AML-193 (cell line): ENCODE results near the gene GUCA2A.

ENCODE experiments used
- DNase-seq, 2 experiments: peaks; one replicate each; lab custom pipeline; 2025; lab: John Stamatoyannopoulos, UW

The GUCA2A gene

GRCh38 chr1:42130061-42130660 lies 34.4 kb downstream of the GUCA2A start:
- DNase-seq = no peak

GRCh38 chr1:42128964-42129363 lies 35.6 kb downstream of the GUCA2A start:
- no peak for DNase-seq

GRCh38 chr1:42128499-42128898 lies 36.0 kb downstream of the GUCA2A start:
- DNase-seq = no peak

GRCh38 chr1:42127767-42128166 lies 36.8 kb downstream of the GUCA2A start:
- DNase-seq = no peak

- DNase-seq = no peak
Measured at GRCh38 chr1:42125552-42125951, 39.0 kb downstream of the GUCA2A start.

GRCh38 chr1:42122408-42122807 lies 42.1 kb downstream of the GUCA2A start:
- DNase-seq = no peak

- DNase-seq = no peak
Measured at GRCh38 chr1:42118125-42118524, 46.4 kb downstream of the GUCA2A start.

- no peak for DNase-seq
Measured at GRCh38 chr1:42117214-42117613, 47.3 kb downstream of the GUCA2A start.

GRCh38 chr1:42114229-42114628 lies 50.3 kb downstream of the GUCA2A start:
- no peak for DNase-seq
